Measurements from ENCODE around the gene CPZ.
"Not testable (repeated sequence)": the region's sequence is repeated elsewhere in the genome, so short reads cannot be mapped to it uniquely, and the experiment has no call there.

The CPZ gene

GRCh38 chr4:8613421-8614364 lies 21.1 kb downstream of the CPZ start:
- DNase-seq: no peak

- DNase-seq: no peak
Measured at GRCh38 chr4:8614365-8615193, 22.0 kb downstream of the CPZ start.

DNA sequence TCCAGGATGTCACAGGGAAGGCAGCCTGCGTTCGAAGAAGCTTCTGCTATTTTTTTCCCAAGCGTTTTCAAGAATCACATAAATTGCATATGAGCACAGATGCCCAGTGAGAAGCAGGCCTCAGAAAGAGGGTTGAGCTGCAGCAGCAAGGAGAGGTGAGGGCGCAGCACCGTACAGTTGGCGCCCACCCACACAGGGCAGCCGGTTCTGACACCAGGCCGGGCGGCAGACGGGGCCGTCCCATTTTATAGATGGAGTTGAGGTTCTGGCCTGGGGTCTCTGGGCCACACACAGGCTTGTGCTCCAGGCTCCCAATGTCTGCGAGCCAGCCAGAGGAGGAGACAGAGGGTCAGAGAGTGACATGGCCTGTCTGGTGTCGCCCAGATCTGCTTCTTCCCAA lies 22.8 kb downstream of the CPZ start:
- no peak for DNase-seq

DNA sequence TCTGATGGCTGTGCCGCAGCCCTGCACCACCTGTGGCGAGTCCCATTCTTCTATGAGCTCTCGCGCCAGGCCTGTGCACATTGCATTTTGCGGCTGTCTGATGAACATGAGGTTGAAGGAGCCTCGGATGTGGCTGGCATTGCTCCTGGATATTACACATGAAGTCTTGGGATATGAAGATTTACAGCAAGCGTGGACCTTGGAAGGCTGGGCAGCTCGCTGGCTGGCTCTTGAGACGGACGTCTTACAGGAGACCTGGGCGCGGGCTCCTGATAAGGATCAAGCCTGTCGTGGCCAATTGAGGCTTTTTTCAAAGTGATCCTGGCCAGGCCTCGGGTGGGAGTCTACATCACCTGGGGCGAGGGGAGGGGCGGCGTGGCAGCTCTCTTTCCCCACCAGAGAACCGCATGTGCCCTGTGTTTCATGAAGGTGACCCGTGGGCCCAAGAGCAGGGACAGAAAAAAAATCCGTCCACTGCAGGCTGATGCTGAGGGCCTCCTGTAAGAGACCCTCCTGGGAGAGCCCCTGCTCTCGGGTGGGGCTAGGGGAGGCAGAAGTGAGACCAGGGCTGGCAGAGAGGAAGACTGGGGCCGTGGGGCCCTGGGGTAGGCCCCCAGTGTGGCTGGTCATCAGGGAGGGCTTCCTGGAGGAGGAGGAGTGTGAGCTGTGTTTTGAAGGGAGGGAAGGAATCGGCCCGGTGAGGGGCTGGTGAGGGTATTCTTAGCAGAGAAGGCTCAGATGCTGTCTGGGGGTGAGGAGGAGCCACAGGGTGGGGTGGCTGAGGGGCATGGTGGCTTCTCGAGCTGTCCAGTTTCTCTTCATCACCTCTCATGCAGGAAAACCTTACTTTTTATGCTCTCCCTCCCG lies 23.6 kb downstream of the CPZ start:
- no peak for DNase-seq

DNA sequence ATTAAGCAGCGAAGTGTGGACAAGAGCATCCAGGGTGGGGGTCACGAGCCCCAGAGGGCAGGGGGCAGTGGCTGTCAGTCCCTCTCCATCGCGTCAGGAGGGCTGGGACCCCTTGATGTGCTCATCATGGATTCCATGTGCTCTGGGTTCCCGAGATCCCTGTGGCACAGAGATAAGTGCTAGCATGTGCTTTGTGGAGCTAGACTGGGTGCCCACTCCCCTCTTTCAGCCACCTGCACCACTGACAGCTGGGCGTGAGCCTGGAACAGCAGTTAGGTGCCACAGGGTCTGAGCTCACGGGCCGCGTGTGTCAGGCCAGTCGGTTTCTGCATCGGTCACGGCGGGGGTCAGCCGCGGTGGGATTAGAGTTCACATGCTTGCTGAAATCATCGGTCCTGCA lies 24.3 kb downstream of the CPZ start:
- DNase-seq: no peak

DNA sequence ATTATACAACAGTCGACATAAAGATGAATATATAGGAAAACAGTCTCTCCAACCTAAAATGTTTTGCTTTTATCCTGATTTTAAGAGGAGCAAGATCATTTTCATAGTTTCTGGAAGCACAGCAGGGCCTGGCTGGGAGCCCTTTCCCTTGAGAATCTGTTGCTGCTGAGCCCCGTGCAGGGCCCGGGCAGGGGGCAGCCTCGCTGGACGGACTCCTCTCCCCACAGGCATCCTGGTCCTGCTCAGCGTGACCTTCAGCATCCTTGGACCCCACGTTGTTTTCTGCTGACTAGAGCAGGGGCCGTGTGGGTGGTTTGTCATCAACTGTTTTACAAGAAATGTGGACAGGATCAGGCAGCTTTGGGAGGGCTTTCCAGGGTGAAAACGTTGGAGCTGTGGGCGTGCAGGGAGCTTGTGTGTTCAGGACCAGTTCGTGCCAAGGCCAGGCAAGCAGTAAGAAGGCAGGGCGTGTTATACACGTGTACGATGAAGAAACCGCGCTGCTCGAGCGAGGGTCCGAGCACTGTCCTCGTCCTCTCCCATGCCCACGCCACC lies 25.0 kb downstream of the CPZ start:
- no peak for DNase-seq

GRCh38 chr4:8618421-8618820 lies 25.9 kb downstream of the CPZ start:
- DNase-seq: no peak

DNA sequence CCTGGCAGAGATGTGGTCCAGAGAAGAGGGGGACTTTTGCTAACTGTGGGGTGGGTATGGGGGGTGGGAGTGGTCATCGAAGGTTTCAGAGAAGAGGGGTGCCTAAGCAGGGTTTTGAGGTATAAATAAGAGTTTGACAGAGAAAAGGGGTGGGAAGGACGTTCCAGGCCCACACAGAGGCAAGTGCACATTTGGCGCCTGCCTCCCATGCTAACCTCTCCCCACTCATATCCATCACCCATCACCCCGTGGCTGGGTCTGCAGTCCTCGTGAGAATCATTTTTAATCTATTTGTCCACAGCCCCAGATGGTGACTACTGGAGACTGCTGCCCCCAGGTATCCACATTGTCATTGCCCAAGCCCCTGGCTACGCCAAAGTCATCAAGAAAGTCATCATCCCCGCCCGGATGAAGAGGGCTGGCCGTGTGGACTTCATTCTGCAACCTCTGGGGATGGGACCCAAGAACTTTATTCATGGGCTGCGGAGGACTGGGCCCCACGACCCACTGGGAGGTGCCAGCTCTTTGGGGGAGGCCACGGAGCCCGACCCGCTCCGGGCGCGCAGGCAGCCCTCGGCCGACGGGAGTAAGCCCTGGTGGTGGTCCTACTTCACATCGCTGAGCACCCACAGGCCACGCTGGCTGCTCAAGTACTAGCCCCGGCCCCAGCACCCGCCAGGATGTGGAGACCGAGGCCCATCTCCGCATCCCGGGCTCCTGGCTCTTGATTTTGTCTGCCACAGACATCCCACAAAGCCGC lies 26.6 kb downstream of the CPZ start:
- no peak for DNase-seq

GRCh38 chr4:8621135-8621534 lies 28.6 kb downstream of the CPZ start:
- not testable (repeated sequence) for DNase-seq

DNA sequence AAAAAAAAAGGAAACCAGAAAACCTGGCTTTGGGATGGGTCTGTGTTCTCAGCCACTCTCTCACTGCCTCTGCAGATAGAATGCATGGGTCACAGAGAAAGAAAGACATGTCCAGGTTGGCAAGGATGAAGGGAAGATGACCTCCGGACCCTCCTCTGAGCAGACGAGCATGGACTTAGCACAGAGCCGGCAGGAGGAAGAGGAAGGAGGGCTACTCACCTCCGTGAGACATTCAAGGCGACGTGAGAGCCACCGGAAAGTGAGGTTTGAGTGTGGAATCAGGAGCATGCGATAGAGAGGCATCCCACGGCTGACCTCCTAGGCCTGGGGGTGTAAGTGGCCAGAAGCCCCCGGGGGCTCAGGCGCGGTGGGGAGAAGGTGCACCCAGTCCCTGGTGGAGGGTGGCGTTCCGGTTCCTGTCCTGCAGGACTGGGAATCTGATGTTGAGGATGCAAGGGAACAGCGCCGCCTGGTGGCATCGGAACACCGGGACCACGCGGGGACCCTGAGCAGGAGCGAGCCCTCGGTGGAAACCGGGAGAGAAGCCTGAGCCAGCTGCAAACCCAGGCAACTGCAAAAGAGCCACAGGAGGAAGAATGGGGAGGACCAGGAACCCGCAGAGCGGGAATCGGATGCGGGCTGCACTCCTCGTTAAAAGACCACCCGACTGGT lies 32.2 kb downstream of the CPZ start:
- not testable (repeated sequence) for DNase-seq

DNA sequence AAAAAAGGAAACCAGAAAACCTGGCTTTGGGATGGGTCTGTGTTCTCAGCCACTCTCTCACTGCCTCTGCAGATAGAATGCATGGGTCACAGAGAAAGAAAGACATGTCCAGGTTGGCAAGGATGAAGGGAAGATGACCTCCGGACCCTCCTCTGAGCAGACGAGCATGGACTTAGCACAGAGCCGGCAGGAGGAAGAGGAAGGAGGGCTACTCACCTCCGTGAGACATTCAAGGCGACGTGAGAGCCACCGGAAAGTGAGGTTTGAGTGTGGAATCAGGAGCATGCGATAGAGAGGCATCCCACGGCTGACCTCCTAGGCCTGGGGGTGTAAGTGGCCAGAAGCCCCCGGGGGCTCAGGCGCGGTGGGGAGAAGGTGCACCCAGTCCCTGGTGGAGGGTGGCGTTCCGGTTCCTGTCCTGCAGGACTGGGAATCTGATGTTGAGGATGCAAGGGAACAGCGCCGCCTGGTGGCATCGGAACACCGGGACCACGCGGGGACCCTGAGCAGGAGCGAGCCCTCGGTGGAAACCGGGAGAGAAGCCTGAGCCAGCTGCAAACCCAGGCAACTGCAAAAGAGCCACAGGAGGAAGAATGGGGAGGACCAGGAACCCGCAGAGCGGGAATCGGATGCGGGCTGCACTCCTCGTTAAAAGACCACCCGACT lies 37.8 kb downstream of the CPZ start:
- DNase-seq: not testable (repeated sequence)

- DNase-seq: not testable (repeated sequence)
Measured at GRCh38 chr4:8631896-8632295, 39.3 kb downstream of the CPZ start.

DNA sequence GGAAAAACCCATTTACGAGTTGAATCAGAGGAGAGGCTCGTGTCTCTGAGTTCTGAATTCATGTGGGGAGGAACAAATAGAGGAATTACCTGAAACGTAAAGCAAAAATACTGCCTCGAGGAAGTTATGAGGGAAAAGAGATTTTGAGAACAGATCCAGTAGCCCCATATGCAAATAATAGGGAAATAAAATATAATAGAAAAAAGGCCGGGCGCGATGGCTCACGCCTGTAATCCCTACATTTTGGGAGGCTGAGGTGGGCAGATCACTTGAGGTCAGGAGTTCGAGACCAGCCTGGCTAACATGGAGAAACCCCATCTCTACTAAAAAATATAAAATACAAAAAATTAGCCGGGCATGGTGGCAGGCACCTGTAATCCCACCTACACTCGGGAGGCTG lies 42.2 kb downstream of the CPZ start:
- not testable (repeated sequence) for DNase-seq

GRCh38 chr4:8635897-8636554 lies 43.5 kb downstream of the CPZ start:
- not testable (repeated sequence) for DNase-seq

DNA sequence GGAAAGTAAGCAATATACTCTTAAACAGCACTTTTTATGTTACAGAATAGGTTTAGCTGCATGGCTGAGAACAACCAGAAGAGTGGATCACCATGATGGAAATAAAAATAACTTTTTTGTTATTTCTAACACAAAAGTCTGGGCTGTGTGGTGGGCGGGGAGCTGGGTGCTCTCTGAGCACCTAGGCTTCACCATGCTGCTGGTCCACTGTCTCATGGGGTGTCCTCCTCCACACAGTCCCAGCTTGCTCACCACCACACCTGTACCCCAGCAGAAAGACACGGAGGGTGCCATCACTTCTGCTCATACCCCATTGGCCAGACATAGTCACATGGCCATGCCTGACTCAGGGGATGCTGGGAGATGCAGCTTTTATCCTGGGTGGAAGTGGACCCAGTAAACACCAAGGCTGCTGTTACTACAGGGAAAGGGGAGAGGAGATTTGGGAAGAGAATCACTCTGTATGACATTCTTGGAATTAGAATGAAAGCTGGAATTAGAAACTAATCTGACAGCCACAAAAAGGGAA lies 45.0 kb downstream of the CPZ start:
- DNase-seq: no peak

DNA sequence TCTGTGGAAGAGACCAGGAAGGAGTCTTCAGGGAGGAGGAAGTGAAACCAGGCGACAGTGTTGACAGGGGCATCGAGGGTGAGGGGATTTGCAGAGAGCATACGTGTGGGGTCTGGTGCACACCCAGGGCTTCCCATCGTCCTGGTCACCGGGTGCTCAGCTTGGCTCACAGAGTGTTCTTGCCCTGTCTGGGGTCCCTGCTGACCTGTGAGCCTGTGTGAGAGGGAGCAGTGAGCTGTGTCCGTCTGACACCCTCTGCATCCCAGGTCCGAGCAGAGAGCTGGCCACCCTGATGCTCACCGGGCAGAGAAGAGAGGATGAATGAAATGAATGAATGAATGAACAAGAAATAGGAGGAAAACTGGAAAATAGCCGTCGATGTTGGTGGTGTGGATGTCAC lies 46.5 kb downstream of the CPZ start:
- no peak for DNase-seq

DNA sequence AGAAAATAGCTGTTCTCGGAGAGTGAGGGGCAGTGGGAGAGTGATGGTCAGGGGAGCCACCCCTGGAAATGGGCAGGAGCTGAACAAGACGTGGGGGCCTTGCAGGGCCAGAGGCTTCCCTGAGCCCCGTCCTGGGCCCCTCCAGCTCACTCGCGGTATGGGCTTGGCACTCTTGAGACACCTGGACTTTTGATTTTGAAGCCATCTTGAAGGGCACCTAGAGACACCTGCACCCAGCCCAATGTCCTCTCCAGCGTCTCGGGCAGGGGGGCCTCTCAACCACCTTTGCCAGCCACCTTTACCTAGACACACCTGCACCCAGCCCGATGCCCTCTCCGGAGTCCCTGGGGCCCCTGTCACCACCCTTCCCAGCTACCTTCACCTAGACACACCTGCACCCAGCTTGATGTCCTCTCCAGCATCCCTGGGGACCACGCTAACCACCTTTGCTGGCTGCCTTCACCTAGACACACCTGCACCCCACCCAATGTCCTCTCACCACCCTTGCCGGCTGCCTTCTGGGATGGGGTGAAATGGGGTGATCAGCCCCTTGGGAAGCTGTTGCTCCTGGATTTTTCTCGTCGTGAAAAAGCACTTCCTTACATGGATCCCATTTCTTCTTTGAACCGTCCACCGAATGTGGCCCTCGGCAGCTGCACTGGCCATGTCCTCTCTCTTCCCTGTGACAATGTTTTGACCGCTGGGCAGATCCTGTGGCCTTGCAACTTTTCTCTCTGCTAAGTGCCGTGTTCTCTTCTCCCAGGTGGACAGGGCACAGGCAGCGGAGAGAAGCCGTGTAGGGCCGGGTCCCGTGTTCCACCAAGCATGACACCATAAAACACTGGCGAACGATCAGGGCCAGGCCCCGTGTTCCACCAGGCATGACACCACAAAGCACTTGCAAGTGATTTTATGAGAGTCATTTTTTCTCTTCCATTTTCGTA lies 47.5 kb downstream of the CPZ start:
- no peak for DNase-seq

- DNase-seq: no peak
Measured at GRCh38 chr4:8640816-8641215, 48.3 kb downstream of the CPZ start.

DNA sequence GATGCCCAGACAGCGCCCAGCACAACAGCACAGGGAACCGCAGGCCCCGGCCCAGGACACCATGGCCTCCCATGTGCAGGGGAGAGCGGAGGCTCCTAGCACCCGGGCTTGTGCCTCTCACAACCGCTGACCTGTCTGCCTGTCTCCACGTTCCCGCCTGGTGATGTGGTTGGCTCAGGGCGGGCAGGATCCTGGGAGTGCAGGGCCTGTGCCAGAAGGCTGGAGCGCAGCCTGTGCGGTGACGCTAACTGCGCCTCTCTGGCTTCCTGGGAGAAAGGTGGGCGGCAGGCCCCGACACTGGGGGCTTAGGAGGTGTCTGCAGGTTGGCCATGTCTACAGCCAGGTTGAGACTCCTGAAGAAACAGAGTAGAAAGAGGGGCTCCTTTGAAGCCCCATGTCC lies 48.7 kb downstream of the CPZ start:
- DNase-seq: no peak

Data from bone marrow (tissue), 2 donors.